GM19328 (cell line): ENCODE measurements around the gene ARFGAP1.
"Not testable (repeated sequence)": the region's sequence is repeated elsewhere in the genome, so short reads cannot be mapped to it uniquely, and the experiment has no call there.

ENCODE experiments used
- ATAC-seq: cut with Tn5 transposase; IDR thresholded peaks from one replicate; pipeline ENCODE4 v1.9.1; 2021; ENCODE audit warnings: mild to moderate bottlenecking, moderate library complexity; ENCODE audit not compliant: unreplicated experiment

Gene ARFGAP1

DNA sequence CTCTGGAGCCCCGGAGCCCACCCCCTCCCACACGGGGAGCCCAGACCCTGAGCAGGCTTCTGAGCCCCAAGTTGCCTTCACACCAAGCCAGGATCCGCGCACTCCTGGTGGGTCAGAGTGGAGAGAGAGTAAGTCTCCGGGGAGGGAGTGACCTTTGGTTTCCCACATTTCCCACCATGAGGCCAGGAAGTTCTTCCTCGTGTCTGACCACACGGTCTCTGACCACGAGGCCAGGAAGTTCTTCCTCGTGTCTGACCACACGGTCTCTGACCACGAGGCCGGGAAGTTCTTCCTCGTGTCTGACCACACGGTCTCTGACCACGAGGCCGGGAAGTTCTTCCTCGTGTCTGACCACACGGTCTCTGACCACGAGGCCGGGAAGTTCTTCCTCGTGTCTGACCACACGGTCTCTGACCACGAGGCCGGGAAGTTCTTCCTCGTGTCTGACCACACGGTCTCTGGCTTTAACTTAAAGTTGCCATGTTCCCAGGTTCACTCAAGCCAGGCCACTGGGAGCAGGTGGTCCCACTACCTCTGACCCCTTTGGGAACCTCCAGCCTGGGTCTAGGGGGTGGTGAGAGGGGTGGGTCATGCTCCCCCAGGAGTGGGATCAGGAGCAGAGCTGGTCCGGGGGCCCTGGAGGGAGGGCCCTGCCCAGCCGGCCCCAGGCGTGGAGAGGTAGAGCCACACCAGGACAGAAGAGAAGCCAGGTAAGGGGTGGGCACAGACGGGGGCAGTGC, 33.5 kb downstream of the ARFGAP1 start:
- not testable (repeated sequence) for ATAC-seq

DNA sequence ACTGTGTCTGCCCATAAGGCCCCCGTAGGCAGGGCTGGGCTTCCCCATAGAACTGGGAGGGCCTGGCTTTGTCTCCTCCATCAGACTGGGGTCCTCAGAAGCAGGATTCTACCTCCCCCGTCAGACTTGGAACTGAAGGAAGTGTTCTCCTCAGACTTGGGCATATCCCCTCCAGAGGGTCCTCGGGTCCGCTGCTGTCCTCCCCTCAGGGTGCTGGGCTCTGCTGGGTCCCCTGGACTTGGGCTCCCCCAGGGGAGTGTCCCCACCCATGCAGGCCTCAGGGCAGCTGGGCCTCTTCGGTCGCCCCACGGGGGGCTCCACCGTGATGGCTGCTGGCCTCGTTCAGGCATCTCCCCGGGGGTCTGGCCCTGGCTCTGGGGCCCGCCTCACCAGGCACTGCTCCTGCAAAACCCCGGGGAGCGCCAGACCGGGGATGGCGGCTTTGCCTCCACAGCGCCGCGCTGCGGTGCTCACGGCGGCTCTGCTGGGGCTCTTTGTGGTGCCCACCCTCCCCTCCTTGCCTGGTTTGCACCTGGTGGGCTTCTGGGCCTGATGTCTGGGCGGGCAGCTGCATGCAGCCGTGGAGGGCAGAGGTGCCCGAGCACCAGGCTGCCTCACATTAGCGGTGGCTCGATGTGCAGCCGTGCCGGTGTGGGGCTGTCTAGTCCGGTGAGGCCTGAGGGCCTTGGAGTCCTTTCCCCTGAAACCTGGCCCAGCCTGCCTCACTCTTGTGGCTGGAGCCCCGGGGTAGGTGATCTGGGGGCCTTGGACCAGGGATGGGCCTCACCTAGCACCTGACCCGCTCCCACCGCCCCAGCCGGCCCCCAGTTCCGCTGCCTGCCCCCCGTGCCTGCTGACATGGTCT, 34.3 kb downstream of the ARFGAP1 start:
- no peak for ATAC-seq

DNA sequence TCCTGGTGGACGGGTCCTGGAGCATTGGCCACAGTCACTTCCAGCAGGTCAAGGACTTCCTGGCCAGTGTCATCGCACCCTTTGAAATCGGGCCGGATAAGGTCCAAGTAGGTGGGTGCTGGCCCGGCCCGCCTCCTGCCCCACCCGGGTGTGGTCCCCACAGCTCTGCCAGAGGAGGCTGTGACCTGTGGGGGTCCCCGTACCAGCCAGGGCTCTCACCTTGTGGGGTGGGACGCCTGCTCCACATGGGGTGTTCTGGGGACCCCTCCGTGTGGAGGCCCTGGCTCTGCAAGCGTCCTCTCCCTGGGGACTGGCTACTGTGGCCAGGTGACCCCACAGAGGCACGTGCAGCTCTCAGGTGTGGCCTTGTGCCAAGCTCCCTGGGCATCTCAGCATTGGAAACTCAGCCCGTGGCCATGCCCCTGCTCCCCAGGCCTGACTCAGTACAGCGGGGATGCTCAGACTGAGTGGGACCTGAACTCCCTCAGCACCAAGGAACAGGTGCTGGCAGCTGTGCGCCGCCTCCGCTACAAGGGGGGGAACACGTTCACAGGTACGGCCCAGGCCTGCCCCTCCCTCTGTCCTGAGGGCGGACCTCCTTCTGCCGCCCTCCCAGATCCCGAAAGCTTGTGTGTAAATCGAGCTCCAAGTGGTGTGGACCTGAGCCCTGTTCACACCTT, 35.1 kb downstream of the ARFGAP1 start:
- ATAC-seq, result no peak

DNA sequence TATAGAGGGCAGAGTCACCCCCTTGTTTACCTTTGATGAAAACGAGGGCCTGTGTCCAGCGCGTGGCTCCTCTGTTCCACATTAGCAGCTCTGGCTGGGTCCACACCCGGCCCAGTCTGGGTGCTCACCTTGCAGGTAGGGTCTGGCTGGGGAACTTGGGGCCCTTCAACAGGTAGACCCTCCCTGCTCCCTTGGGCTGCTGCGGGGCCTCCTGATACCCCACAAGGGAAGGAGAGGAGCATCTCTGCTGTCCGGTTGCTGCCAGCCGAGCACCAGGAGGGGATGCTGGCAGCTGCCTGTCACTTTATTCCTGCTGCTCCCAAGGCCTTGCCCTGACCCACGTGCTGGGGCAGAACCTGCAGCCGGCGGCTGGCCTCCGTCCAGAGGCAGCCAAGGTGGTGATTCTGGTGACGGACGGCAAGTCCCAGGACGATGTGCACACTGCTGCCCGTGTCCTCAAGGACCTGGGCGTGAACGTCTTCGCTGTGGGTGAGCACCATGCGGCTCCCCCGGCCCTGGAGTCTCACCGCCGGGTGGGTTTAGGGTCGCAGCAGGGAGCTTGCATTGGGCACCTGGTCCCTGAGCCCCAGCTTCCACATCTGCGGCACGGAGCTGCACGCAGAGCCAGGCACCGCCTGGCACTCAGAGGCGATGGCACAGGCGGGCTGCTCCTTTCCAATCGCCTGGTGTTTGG, 35.8 kb downstream of the ARFGAP1 start:
- no peak for ATAC-seq

DNA sequence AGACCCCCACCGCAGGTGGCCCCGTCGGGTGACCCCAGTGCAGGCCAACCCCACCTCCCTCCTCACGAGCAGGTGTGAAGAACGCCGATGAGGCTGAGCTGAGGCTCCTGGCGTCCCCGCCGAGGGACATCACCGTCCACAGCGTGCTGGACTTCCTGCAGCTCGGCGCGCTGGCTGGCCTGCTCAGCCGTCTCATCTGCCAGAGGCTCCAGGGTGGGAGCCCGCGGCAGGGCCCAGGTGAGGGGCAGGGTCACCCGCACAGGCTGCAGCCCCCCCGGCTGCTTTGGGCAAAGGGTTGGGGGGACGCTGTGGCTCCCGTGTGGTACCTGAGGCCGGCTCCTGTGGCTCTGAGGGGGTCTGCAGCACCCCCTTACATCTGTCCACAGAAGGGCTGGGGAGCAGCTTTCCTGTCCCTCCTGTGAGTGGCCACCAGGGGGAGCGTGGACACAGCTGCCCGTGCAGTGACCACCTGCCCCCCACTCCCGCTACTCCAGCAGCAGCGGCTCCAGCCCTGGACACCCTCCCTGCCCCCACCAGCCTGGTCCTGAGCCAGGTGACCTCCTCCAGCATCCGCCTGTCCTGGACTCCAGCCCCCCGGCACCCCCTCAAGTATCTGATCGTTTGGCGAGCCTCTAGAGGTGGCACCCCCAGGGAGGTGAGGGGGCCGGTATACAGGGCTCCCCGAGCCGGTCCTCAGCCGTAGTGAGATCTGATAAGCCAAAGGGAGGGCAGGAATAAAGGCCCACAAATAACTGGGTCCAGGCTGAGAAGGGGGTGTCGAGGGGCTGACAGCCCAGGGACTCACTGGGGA, 36.9 kb downstream of the ARFGAP1 start:
- no peak for ATAC-seq

DNA sequence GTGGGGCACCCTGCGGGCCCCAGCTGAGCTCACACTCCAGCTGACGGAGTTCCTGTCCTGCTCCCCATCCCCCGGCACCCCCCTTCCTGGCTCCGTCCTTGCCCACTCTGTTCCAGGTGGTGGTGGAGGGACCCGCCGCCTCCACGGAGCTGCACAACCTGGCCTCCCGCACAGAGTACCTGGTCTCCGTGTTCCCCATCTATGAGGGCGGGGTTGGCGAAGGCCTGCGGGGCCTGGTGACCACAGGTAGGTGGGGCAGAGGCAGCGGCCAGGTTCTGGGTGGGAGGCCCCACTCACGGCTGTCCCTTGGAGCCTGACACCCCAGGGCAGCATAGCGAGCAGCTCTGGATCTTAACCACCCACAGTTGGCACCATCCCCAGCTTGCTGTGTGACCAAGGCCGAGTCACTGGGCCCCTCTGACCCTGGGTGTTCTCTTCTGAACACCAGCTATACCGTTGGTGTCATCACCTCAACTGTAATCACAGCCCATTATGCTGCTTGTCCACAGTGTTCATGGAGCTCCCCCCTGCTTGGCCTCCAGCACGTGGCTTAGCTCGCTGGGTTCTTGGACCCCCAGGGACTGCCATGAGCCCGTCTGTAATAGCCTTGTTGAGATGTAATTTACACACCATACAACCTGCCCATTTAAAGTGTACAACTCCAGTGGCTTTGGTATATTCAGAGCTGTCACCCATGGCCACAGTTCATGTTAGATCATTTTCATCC, 37.8 kb downstream of the ARFGAP1 start:
- no peak for ATAC-seq

DNA sequence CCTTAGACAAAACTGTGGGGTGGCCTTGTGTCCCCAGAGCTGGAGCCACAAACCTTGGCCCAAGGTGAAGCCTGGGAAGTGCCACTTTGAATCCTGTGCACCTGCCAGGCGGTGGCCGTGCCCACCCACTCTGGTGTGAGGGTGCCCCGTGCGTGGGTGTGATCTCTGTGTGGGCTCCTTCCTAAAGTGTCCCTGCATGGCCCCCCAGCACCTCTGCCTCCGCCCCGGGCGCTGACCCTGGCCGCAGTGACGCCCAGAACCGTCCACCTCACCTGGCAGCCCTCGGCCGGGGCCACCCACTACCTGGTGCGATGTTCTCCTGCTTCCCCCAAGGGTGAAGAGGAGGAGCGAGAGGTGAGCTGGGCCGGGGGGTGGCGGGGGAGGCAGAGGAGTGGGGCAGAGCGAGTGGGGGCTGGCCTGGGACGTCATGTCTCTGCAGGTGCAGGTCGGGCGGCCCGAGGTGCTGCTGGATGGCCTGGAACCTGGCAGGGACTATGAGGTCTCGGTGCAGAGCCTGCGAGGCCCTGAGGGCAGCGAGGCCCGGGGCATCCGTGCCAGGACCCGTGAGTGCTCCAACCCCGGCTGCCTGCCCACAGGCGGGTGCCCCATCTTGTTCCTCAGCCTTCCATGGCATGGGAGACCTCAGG, 38.7 kb downstream of the ARFGAP1 start:
- ATAC-seq, result no peak

DNA sequence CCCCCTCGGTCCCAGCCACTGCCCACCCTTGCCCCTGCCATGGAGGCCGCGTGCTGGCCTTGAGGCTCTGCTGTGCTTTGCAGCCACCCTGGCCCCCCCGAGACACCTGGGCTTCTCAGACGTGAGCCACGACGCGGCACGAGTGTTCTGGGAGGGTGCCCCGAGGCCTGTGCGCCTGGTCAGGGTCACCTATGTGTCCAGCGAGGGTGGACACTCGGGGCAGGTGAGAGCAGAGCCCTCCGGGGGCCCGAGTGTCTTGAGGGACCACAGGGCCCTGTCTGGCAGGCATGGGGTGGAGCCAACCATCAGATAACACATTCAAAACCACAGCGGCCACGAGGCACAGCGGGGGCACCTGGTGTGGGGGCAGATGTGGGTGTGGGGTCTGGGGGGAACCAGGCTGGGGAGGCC, 39.2 kb downstream of the ARFGAP1 start:
- no peak for ATAC-seq

DNA sequence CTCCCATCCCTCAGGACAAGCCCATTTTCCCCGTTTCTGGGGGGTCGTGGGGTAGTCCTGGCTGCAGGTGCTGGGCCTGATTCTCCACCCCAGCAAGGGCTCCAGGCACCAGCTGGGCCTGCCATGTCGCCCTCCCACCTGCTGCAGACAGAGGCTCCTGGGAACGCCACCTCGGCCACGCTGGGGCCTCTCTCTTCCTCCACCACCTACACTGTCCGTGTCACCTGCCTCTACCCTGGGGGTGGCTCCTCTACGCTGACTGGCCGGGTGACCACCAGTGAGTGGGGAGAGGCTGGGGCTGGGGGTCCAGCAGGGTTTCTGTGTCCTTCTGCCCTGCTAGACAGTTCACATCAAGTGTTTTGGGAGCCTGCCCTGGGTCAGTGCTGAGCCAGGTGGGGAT, 39.7 kb downstream of the ARFGAP1 start:
- ATAC-seq, result no peak

DNA sequence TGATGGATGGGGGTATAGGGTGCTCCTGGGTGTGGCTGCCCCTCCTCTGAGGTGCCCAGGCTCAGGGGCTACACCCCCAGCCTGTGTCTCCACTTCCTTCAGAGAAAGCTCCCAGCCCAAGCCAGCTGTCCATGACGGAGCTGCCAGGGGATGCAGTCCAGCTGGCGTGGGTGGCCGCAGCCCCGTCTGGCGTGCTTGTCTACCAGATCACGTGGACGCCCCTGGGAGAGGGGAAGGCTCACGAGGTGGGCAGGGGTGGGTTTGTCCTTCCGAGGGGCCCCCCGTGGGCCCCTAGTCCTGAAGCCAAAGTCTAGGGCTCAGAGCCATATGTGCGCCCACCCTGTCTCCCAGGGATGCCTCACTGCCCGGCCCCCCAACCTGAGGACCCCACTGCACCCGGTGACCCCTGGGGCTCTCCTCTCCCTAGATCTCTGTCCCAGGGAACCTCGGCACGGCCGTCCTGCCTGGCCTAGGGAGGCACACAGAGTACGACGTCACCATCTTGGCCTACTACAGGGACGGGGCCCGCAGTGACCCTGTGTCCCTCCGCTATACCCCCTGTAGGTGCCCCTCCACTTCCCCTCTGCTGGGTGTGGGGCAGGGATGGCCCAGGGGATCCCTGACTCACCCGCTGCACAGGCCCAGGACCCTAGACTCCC, 40.2 kb downstream of the ARFGAP1 start:
- ATAC-seq, result no peak

DNA sequence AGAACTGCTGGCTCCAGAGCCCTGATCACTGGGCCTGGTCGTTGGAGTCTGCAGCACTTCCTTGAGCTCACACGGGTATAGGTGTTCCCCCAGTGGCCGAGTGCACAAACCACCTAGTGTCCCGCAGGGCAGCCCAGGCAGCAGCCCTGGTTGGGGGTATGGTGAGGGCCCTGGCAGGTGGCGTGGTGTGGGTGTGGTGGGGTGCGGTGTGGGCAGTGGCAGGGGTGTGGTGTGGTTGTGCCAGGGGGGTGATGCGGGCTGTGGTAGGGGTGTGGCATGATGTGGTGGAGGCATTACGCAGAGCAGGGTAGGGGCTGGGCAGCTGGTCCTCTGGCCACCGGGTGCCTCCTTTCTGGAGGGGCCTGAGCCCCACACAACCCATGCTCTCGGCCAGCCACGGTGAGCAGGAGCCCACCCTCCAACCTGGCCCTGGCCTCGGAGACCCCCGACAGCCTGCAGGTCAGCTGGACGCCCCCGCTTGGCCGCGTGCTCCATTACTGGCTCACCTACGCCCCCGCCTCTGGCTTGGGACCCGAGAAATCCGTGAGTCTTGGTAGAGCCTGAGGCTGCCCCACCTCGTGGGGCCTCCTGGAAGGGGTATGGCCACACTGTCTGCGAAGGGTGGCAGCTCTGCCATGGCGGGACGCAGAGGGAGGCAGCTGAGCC, 40.9 kb downstream of the ARFGAP1 start:
- no peak for ATAC-seq

DNA sequence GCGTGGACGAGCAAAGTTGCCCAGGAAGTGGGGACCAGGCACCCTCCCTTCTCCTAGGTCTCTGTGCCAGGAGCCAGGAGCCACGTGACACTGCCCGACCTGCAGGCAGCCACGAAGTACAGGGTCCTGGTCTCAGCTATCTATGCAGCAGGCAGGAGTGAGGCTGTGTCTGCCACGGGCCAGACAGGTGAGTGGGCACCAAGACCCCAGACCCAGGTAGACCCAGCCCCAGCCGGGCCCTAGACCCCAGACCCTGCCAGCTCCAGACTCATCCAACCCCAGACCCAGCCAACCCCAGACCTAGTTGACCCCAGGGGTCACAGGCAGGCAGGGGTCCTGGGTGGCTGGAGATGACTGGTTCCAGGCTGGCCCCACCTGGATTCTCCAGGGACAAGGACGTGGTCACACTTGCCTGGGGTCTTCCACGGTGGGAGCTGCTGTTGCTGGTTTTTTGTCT, 41.4 kb downstream of the ARFGAP1 start:
- ATAC-seq, result no peak

DNA sequence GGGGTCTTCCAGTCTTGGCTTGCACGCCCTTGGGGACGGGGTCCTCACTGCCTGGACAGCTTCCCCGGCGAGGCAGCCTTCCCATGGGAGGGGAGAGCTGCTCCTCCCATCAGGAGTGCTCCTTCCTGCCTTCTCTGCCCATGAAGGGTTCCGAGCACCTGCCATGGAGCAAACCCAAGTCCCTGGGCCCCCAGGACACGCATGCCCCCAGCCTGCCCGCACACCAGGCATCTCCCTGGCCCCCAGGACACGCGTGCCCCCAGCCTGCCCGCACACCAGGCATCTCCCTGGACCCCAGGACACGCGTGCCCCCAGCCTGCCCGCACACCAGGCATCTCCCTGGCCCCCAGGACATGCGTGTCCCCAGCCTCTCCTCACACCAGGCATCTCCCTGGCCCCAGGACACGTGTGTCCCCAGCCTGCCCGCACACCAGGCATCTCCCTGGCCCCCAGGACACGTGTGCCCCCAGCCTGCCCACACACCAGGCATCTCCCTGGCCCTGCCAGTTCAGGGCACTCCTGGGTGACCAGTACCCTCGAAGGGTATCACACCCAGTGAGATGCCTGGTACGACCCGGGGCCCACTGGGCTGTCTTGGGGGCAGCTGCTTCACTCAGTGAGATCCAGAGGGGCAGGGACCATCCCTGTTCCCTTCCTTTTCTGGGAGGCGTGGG, 42.1 kb downstream of the ARFGAP1 start:
- ATAC-seq, result no peak

DNA sequence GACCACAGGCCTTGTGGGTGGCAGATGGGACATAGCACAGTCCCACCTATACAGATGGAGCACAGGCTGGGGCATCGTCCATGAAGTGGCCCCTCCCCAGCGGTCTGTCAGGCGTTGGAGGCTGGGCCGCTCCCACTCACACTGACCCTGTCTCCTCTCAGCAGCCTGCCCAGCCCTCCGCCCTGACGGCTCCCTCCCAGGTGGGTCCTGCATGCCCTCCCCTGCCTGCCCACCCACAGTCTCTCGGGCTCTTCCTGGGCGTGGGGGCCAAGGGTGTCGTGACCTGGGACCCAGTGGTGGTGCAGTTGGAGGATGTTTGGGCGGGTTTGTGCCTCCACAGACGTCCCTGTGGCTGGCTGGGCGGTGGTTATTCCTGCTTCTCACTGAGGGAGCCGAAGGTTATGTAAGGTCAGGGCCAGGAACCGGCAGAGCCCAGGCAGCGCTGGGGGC, 42.7 kb downstream of the ARFGAP1 start:
- no peak for ATAC-seq

DNA sequence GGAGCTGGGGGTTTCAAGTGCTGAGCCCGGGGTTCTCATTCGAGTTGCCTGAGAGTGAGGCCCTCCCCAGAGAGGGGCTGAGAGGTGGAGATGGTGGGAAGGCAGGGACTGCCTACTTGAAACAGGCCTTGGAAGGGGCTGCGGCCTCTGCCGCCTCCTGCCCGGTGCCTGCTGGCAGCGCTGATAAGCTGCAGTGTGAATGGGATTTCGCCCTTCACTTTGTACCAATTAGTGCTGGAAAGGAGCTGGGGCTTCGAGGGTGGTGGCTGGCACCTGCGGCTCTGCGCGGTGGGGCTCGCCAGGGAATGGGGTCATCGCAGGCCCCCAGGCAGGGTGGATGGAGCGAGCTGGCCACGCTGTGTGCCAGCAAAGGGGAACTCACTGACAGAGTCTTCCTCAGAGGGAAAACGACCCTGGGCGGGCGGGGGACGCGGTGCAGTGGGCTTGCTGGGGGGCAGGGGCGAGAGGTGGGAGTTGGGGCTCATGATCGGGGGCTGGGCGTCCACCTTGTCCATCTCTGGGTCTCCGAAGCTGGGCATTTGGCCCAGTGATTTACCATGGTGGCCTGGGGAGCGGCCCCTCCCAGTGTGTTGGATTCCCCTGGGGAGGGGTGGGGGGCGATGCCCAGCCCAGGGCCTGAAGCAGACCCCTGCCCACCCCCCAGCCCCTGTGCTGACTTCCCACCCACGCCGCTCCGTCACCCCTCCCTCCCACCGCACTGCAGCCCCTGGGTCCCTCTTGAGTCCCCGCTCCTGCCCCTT, 43.3 kb downstream of the ARFGAP1 start:
- no peak for ATAC-seq

DNA sequence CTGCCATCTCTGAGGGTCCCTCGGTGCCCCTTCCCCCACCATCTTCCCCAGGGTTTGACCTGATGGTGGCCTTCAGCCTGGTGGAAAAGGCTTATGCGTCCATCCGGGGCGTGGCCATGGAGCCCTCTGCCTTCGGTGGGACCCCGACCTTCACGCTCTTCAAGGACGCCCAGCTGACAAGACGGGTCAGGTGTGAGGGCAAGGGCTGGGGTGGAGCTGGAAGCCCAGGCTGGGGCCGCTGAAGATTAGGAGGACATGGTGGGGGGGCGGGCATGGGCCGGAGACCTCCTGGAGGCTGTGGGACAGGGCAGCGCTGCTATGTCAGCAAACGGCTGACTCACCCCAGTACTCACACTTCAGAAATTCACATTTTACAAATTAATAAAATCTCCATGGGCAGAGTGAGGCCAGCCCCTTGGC, 43.9 kb downstream of the ARFGAP1 start:
- ATAC-seq, result no peak

DNA sequence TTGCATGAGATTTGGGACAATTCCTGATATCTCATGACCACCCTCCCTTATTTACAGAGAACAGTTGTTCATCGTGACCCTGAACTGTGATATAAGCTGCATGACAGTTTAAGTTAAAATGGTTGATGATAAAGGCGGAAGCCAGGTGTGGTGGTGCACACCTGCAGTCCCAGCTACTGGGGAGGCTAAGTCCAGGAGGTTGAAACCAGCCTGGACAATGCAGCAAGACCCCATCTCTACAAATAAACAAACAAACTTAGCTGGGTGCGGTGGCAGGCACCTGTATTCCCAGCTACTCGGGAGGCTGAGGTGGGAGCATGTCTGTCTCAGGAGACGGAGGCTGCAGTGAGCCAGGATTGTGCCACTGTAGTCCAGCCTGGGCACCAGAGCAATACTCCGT, 44.4 kb downstream of the ARFGAP1 start:
- ATAC-seq, result no peak
